Keratinocyte (primary cell): ENCODE measurements around the gene USH2A. TPM values are rescaled to one million over a fixed set of nuclear protein-coding genes. Genes with fewer than 3 reads are reported as not detected.

Experiments
- DNase-seq: peaks from one replicate; pipeline ENCODE4 v3.0.0-alpha.2; 2011; ENCODE audit warnings: low read depth, missing footprints, low spot score
- FAIRE-seq: peaks from 2 replicates; lab custom pipeline; 2011; peaks lifted over from hg19 to GRCh38; lab: Jason Lieb, UNC
- H2AFZ ChIP-seq: 2 replicates; pipeline ENCODE4 v1.6.0; 2012; ENCODE audit warnings: low read length, control low read depth, inconsistent platforms; ENCODE audit not compliant: control insufficient read depth
- H3K27ac ChIP-seq: 2 replicates; pipeline ENCODE4 v1.5.1; 2011; ENCODE audit warnings: low read length; ENCODE audit not compliant: control insufficient read depth, insufficient read depth
- H3K27me3 ChIP-seq: 3 replicates; pipeline ENCODE4 v1.6.0; 2011; ENCODE audit warnings: low read length; ENCODE audit not compliant: control insufficient read depth, insufficient read depth; ENCODE audit errors: extremely low read depth
- H3K36me3 ChIP-seq, 2 experiments: 2 replicates in 1 of 2; 3 replicates in 1 of 2; pipeline ENCODE4 v1.5.1; 2011; ENCODE audit warnings: low read length in 2 of 2, mild to moderate bottlenecking in 1 of 2; ENCODE audit not compliant: control insufficient read depth in 2 of 2, insufficient read depth in 2 of 2; ENCODE audit errors: extremely low read depth in 1 of 2
- H3K4me1 ChIP-seq: 3 replicates; pipeline ENCODE4 v1.5.1; 2011; ENCODE audit warnings: low read length; ENCODE audit not compliant: control insufficient read depth, insufficient read depth; ENCODE audit errors: extremely low read depth
- H3K4me2 ChIP-seq: 3 replicates; pipeline ENCODE4 v1.6.0; 2011; ENCODE audit warnings: low read depth, low read length; ENCODE audit not compliant: control insufficient read depth, insufficient read depth; ENCODE audit errors: extremely low read depth
- H3K4me3 ChIP-seq, 3 experiments: fragments of 200-600 bp in 1 of 3; sonication (generic) in 1 of 3; 2 replicates in 2 of 3; 3 replicates in 1 of 3; pipeline ENCODE4 v1.5.1; 2011 to 2016; ENCODE audit warnings: low read length in 3 of 3, mild to moderate bottlenecking in 3 of 3, control low read depth in 2 of 3, inconsistent platforms in 1 of 3, low read depth in 1 of 3, mixed read lengths in 1 of 3, mixed run types in 1 of 3, moderate library complexity in 1 of 3; ENCODE audit not compliant: control insufficient read depth in 2 of 3, insufficient read depth in 2 of 3; ENCODE audit errors: extremely low read depth in 1 of 3
- H3K79me2 ChIP-seq: 2 replicates; pipeline ENCODE4 v1.6.0; 2012; ENCODE audit warnings: low read length; ENCODE audit not compliant: control insufficient read depth, insufficient read depth
- H3K9ac ChIP-seq: 3 replicates; pipeline ENCODE4 v1.6.0; 2011; ENCODE audit warnings: low read length; ENCODE audit not compliant: control insufficient read depth, insufficient read depth; ENCODE audit errors: extremely low read depth
- H3K9me1 ChIP-seq: 3 replicates; pipeline ENCODE4 v1.6.0; 2011; ENCODE audit warnings: low read length; ENCODE audit not compliant: control insufficient read depth, insufficient read depth; ENCODE audit errors: extremely low read depth
- H3K9me3 ChIP-seq: 2 replicates; pipeline ENCODE4 v1.5.1; 2012; ENCODE audit warnings: low read depth, low read length; ENCODE audit not compliant: control insufficient read depth
- H4K20me1 ChIP-seq: 3 replicates; pipeline ENCODE4 v1.6.0; 2011; ENCODE audit warnings: low read length; ENCODE audit not compliant: control insufficient read depth, insufficient read depth; ENCODE audit errors: extremely low read depth
- CTCF ChIP-seq, 3 experiments: IDR thresholded peaks in 1 of 3; conservative IDR thresholded peaks in 1 of 3; optimal IDR thresholded peaks in 1 of 3; 2 replicates in 2 of 3; 3 replicates in 1 of 3; pipeline versions ENCODE3 to v1.5.1; 2011; ENCODE audit warnings: low read length in 3 of 3, mild to moderate bottlenecking in 3 of 3, moderate library complexity in 2 of 3, control low read depth in 1 of 3, inconsistent platforms in 1 of 3; ENCODE audit not compliant: insufficient read depth in 2 of 3; ENCODE audit errors: extremely low read depth in 1 of 3
- EZH2 ChIP-seq: IDR thresholded peaks from one replicate; pipeline ENCODE4 v1.6.1; 2012; ENCODE audit warnings: inconsistent platforms, mild to moderate bottlenecking, low read length, moderate library complexity
- dilution Hi-C: fragments of 300-500 bp; cut with MboI; formaldehyde crosslinking; loops from one replicate; pipeline ENCODE4 v1.7.0; 2020; ENCODE audit warnings: low sequenced_read_pairs; ENCODE audit not compliant: extremely low pct_ligation_motif_present
- polyA plus RNA-seq, 5 experiments: library from polyadenylated mRNA; depleted of rRNA in 3 of 5; stranded (reverse) in 3 of 5; stranded (forward) in 1 of 5; unstranded in 1 of 5; fragments of >200 nt; gene quantifications; 1 replicate in 1 of 5; 2 replicates in 3 of 5; 3 replicates in 1 of 5; pipeline versions ENCODE4 v1.2.1 to v1.2.3, GENCODE V29; 2011 to 2012; ENCODE audit warnings: missing spikeins in 2 of 5, low read depth in 1 of 5, low replicate concordance in 1 of 5

Gene USH2A
- polyA plus RNA-seq, 1 donor (not counting 4 experiments of a cell fraction or from before 2014, with no cell fraction given): not detected

DNA sequence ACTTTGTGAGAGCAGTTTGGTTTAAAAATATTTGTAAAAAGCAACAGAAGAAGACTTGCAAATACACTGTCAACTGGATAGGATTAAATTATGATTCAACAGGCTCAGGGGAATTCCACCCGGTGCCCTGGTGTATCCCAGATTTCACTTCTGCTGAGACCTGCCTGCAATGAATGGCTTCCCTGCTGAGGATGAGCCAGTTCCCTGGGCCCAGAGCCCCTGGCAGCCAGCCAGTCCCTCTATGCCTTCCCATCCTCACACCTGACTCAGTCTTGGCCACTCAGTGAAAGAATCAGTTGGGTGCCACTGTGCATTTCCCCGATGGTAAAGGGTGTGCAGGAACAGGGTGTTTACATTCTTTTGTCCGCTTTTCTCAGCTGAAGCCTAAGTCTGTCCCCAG lies 791.8 kb downstream of the USH2A start:
- dilution Hi-C loops: no loop called here
- TF ChIP-seq CTCF (optimal IDR thresholded peaks at IDR 0.05 in 1 of 3, IDR thresholded peaks at IDR 0.05 in 1 of 3, conservative IDR thresholded peaks at IDR 0.05 in 1 of 3; ENCODE audit: extremely low read depth in 1 of 3, insufficient read depth in 2 of 3, low read length in 3 of 3): no peak
- no peaks in the 10 kb centered on the region for H3K9me1 ChIP-seq
- peaks cover 14% of the 10 kb centered on the region for H3K4me1 ChIP-seq
- H3K9ac ChIP-seq: no peak overlapping the region
- peak; percentile 42 for DNase-seq
- no peaks in the 10 kb centered on the region for H3K36me3 ChIP-seq
- peak overlapping the region; percentile 35 for H3K4me2 ChIP-seq
- no peak overlapping the region for H3K27ac ChIP-seq
- H3K9me3 ChIP-seq: no peaks in the 10 kb centered on the region
- H3K27me3 ChIP-seq: no peaks in the 10 kb centered on the region
- H3K79me2 ChIP-seq: no peaks in the 10 kb centered on the region
- no peak for FAIRE-seq
- H2AFZ ChIP-seq: no peak overlapping the region
- H4K20me1 ChIP-seq: no peaks in the 10 kb centered on the region
- H3K4me3 ChIP-seq: no peak overlapping the region

GRCh38 chr1:215631040-215631439 lies 792.2 kb downstream of the USH2A start:
- H3K9me3 ChIP-seq: no peaks in the 10 kb centered on the region
- no peaks in the 10 kb centered on the region for H3K27me3 ChIP-seq
- no peak overlapping the region for H3K4me3 ChIP-seq
- no peak overlapping the region for H3K4me2 ChIP-seq
- no peak overlapping the region for H3K27ac ChIP-seq
- no peaks in the 10 kb centered on the region for H4K20me1 ChIP-seq
- H2AFZ ChIP-seq: no peak overlapping the region
- no peaks in the 10 kb centered on the region for H3K9me1 ChIP-seq
- H3K4me1 ChIP-seq: peaks cover 10% of the 10 kb centered on the region
- DNase-seq: no peak
- no peak for FAIRE-seq
- TF ChIP-seq EZH2 (no peak), CTCF (optimal IDR thresholded peaks at IDR 0.05 in 1 of 3, IDR thresholded peaks at IDR 0.05 in 1 of 3, conservative IDR thresholded peaks at IDR 0.05 in 1 of 3; ENCODE audit: extremely low read depth in 1 of 3, insufficient read depth in 2 of 3, low read length in 3 of 3) (no peak)
- no peak overlapping the region for H3K9ac ChIP-seq
- H3K79me2 ChIP-seq: no peaks in the 10 kb centered on the region
- dilution Hi-C loops: no loop called here
- H3K36me3 ChIP-seq: no peaks in the 10 kb centered on the region
